HEK293 (cell line): ENCODE results near the gene MAGOH.

ENCODE experiments used
- CTCF ChIA-PET: fragments of 350-600 bp; formaldehyde crosslinking; extraction: SDS; loops from one replicate; lab custom pipeline; 2021; ENCODE audit warnings: antibody characterized with exemption; lab: Yijun Ruan, JAX
- POLR2A ChIA-PET: fragments of 300-600 bp; formaldehyde crosslinking; extraction: SDS; loops from one replicate; lab custom pipeline; 2020; ENCODE audit warnings: antibody characterized with exemption, inconsistent platforms; lab: Yijun Ruan, JAX
- H3K27ac ChIP-seq: fragments of 200-500 bp; sonication (Bioruptor generic); 2 replicates; pipeline ENCODE4 v1.5.1; 2014; ENCODE audit warnings: low read depth, low read length, control low read depth, inconsistent platforms; ENCODE audit errors: extremely low read depth
- H3K36me3 ChIP-seq, 2 experiments: fragments of 200-500 bp in 1 of 2; sonication (Bioruptor generic) in 1 of 2; 1 replicate in 1 of 2; 2 replicates in 1 of 2; pipeline ENCODE4 v1.5.1; 2014 to 2017; ENCODE audit warnings: inconsistent platforms in 2 of 2, low read length in 2 of 2; ENCODE audit not compliant: control insufficient read depth in 2 of 2, insufficient read depth in 1 of 2
- H3K4me1 ChIP-seq: fragments of 200-500 bp; sonication (Bioruptor generic); 2 replicates; pipeline ENCODE4 v1.5.1; 2014; ENCODE audit warnings: mild to moderate bottlenecking, low read length, inconsistent platforms; ENCODE audit not compliant: control insufficient read depth, insufficient read depth
- H3K4me3 ChIP-seq: 2 replicates; pipeline ENCODE4 v1.5.1; 2011; ENCODE audit warnings: low read depth, mild to moderate bottlenecking, control low read depth, low read length, moderate library complexity
- H3K9me3 ChIP-seq: fragments of 200-500 bp; sonication (Bioruptor generic); 2 replicates; pipeline ENCODE4 v1.5.1; 2014; ENCODE audit warnings: low read depth, low read length, inconsistent platforms; ENCODE audit not compliant: control insufficient read depth, insufficient read depth
- GLIS2 ChIP-seq: fragments of 450-650 bp; formaldehyde crosslinking; IDR thresholded peaks from 2 replicates; pipeline ENCODE4 v1.5.1; 2016; ENCODE audit warnings: missing biosample characterization, missing genetic modification characterization
- OSR2 ChIP-seq: fragments of 450-650 bp; formaldehyde crosslinking; IDR thresholded peaks from 2 replicates; pipeline ENCODE4 v1.5.1; 2016; ENCODE audit warnings: missing biosample characterization, missing genetic modification characterization
- SETDB1 ChIP-seq: IDR thresholded peaks from one replicate; pipeline ENCODE4 v1.6.1; 2017; ENCODE audit warnings: mild to moderate bottlenecking, low read length, moderate library complexity, mixed read lengths; ENCODE audit not compliant: insufficient read length
- WT1 ChIP-seq: fragments of 450-650 bp; formaldehyde crosslinking; IDR thresholded peaks from 2 replicates; pipeline ENCODE4 v1.5.1; 2016; ENCODE audit warnings: missing biosample characterization, missing genetic modification characterization
- ZEB2 ChIP-seq: fragments of 450-650 bp; formaldehyde crosslinking; IDR thresholded peaks from 2 replicates; pipeline ENCODE4 v1.5.1; 2016; ENCODE audit warnings: missing biosample characterization, missing genetic modification characterization
- ZIC2 ChIP-seq: fragments of 450-650 bp; formaldehyde crosslinking; IDR thresholded peaks from 2 replicates; pipeline ENCODE4 v1.5.1; 2016; ENCODE audit warnings: missing biosample characterization, missing genetic modification characterization
- ZNF169 ChIP-seq: fragments of 450-650 bp; formaldehyde crosslinking; IDR thresholded peaks from 2 replicates; pipeline ENCODE4 v1.5.1; 2016; ENCODE audit warnings: missing biosample characterization, missing genetic modification characterization
- ZNF223 ChIP-seq: fragments of 450-650 bp; formaldehyde crosslinking; IDR thresholded peaks from 2 replicates; pipeline ENCODE4 v1.5.1; 2016; ENCODE audit warnings: missing biosample characterization, missing genetic modification characterization
- ZNF266 ChIP-seq: fragments of 450-650 bp; formaldehyde crosslinking; IDR thresholded peaks from 2 replicates; pipeline ENCODE4 v1.5.1; 2016; ENCODE audit warnings: missing biosample characterization, missing genetic modification characterization, low read depth
- ZNF350 ChIP-seq: fragments of 450-650 bp; formaldehyde crosslinking; IDR thresholded peaks from 2 replicates; pipeline ENCODE4 v1.5.0; 2017; ENCODE audit warnings: missing biosample characterization, mild to moderate bottlenecking, missing genetic modification characterization
- ZNF600 ChIP-seq: fragments of 450-650 bp; formaldehyde crosslinking; IDR thresholded peaks from 2 replicates; pipeline ENCODE4 v1.5.1; 2016; ENCODE audit warnings: missing biosample characterization, missing genetic modification characterization
- ZNF624 ChIP-seq: fragments of 450-650 bp; formaldehyde crosslinking; IDR thresholded peaks from 2 replicates; pipeline ENCODE4 v1.5.1; 2017; ENCODE audit warnings: missing biosample characterization, missing genetic modification characterization
- TF ChIP-seq, protein P1 (sequence below): fragments of 450-650 bp; formaldehyde crosslinking; IDR thresholded peaks from 2 replicates; pipeline ENCODE4 v1.5.1; 2016; ENCODE audit warnings: missing biosample characterization, missing genetic modification characterization
- TF ChIP-seq, protein P2 (sequence below): fragments of 450-650 bp; formaldehyde crosslinking; IDR thresholded peaks from 2 replicates; pipeline ENCODE4 v1.5.1; 2017; ENCODE audit warnings: missing biosample characterization, missing genetic modification characterization
- TF ChIP-seq, protein P3 (sequence below): fragments of 450-650 bp; formaldehyde crosslinking; optimal IDR thresholded peaks from 2 replicates; pipeline ENCODE3; 2016; ENCODE audit warnings: missing biosample characterization, mild to moderate bottlenecking, missing genetic modification characterization
- TF ChIP-seq, protein P4 (sequence below): fragments of 450-650 bp; formaldehyde crosslinking; IDR thresholded peaks from 2 replicates; pipeline ENCODE4 v1.5.1; 2016; ENCODE audit warnings: missing biosample characterization, missing genetic modification characterization
- TF ChIP-seq, protein P5 (sequence below): fragments of 450-650 bp; formaldehyde crosslinking; IDR thresholded peaks from 2 replicates; pipeline ENCODE4 v1.5.1; 2016; ENCODE audit warnings: missing biosample characterization, missing genetic modification characterization
- TF ChIP-seq, protein P6 (sequence below): fragments of 450-650 bp; formaldehyde crosslinking; IDR thresholded peaks from 2 replicates; pipeline ENCODE4 v1.5.1; 2016; ENCODE audit warnings: missing biosample characterization, missing genetic modification characterization, low read depth

MAGOH gene

DNA sequence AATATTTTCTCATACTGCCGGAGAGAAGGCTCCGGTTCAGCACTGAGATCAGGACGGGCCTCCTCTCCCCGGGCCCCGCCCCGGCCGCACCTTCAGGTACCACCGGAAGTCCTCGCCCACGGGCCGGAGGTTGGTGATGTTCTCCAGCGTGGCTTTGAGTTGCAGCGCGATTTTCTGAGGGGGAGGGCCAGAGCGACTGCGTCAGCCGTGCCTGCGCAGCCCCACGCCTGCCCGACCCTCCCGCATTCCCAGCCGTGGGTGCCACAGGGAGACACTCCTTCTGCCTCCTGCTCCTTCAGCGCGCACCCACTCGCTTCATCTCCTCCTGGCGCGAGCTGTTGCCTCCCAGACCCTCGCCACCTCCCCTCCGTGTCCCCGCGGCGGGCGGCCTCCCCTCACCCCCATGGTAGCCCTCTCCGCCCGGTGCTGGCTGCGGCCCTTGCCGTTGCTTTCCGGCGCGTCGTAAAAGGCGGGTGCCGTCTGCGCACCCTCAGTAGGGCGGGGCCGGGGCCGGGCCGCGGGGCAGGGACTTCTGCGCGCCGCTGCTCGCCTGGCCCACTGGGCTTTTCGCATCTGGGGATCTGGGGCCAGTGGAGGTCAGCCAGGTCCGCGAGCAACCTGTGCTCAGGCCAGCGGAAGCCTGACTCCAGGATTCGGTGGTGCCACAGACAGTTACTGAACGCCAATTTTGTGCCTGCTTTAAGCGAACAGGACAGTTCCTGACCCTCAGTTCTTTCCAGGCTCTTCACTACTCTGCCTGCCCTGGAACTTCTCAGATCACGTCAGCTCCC is 18.0 kb downstream of the MAGOH start, which contains the start of gene CZIB (continued):
- TF ChIP-seq, protein P1, sequence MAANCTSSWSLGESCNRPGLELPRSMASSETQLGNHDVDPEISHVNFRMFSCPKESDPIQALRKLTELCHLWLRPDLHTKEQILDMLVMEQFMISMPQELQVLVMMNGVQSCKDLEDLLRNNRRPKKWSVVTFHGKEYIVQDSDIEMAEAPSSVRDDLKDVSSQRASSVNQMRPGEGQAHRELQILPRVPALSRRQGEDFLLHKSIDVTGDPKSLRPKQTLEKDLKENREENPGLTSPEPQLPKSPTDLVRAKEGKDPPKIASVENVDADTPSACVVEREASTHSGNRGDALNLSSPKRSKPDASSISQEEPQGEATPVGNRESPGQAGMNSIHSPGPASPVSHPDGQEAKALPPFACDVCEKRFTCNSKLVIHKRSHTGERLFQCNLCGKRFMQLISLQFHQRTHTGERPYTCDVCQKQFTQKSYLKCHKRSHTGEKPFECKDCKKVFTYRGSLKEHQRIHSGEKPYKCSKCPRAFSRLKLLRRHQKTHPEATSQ = peak; percentile 99; the same call in 1 of the 2 replicates
- TF ChIP-seq ZNF624 (tag by site-specific recombination) (no peak), GLIS2 (peak; percentile 100), ZNF169 (tag by site-specific recombination) (0 out of 2 replicates have a peak, but pooled peaks have one; percentile 48)

DNA sequence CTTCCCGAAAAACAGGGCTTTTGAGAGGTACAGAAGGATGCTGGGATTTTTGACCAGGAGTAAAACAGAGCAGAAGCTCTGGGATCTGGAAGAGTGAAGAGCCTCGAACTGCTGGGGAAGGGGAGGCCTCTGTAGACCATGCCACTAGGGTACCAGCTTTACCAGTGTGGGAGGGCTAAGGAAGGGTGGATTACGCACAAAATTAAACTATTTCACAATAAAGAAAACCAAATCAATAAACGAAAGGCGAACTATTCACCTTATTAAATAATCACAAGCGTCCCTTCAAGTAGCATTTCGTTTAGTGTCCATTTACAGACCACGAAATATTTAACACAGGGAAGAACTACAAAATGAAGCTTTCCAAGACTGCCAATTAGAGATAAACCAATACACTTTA is 18.6 kb downstream of the MAGOH start:
- ChIA-PET POLR2A (interaction anchor here (0.9 to 1.5 kb wide), 2 partner anchors 11 to 18 kb away, joined by 4 to 6 read pairs; partner anchors contain the start of gene MAGOH), CTCF (interaction anchor here (0.6 kb wide), 1 partner anchor 232 kb away, joined by 3 read pairs; no protein-coding TSS in a partner anchor)
- Histone ChIP-seq H3K9me3 (no peaks in the 10 kb centered on the region), H3K27ac (peak overlapping the region; percentile 74; the same call in 1 of the 2 replicates), H3K36me3 (peaks cover 0 to 42% of the 10 kb centered on the region in 2 experiments), H3K4me1 (no peaks in the 10 kb centered on the region), H3K4me3 (peak overlapping the region; percentile 75)
- TF ChIP-seq ZEB2 (tag by site-specific recombination) = no peak
- TF ChIP-seq, protein P1 = no peak
- TF ChIP-seq, protein P2, sequence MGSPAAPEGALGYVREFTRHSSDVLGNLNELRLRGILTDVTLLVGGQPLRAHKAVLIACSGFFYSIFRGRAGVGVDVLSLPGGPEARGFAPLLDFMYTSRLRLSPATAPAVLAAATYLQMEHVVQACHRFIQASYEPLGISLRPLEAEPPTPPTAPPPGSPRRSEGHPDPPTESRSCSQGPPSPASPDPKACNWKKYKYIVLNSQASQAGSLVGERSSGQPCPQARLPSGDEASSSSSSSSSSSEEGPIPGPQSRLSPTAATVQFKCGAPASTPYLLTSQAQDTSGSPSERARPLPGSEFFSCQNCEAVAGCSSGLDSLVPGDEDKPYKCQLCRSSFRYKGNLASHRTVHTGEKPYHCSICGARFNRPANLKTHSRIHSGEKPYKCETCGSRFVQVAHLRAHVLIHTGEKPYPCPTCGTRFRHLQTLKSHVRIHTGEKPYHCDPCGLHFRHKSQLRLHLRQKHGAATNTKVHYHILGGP (tag by site-specific recombination) = no peak
- TF ChIP-seq ZNF350 (tag by site-specific recombination) = no peak
- TF ChIP-seq, protein P3, sequence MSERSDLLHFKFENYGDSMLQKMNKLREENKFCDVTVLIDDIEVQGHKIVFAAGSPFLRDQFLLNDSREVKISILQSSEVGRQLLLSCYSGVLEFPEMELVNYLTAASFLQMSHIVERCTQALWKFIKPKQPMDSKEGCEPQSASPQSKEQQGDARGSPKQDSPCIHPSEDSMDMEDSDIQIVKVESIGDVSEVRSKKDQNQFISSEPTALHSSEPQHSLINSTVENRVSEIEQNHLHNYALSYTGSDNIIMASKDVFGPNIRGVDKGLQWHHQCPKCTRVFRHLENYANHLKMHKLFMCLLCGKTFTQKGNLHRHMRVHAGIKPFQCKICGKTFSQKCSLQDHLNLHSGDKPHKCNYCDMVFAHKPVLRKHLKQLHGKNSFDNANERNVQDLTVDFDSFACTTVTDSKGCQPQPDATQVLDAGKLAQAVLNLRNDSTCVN (tag by site-specific recombination) = no peak
- TF ChIP-seq ZNF266 (tag by site-specific recombination) = no peak
- TF ChIP-seq, protein P4, sequence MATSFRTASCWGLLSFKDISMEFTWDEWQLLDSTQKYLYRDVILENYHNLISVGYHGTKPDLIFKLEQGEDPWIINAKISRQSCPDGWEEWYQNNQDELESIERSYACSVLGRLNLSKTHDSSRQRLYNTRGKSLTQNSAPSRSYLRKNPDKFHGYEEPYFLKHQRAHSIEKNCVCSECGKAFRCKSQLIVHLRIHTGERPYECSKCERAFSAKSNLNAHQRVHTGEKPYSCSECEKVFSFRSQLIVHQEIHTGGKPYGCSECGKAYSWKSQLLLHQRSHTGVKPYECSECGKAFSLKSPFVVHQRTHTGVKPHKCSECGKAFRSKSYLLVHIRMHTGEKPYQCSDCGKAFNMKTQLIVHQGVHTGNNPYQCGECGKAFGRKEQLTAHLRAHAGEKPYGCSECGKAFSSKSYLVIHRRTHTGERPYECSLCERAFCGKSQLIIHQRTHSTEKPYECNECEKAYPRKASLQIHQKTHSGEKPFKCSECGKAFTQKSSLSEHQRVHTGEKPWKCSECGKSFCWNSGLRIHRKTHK (tag by site-specific recombination) = no peak
- no peak for TF ChIP-seq OSR2 (tag by site-specific recombination)

DNA sequence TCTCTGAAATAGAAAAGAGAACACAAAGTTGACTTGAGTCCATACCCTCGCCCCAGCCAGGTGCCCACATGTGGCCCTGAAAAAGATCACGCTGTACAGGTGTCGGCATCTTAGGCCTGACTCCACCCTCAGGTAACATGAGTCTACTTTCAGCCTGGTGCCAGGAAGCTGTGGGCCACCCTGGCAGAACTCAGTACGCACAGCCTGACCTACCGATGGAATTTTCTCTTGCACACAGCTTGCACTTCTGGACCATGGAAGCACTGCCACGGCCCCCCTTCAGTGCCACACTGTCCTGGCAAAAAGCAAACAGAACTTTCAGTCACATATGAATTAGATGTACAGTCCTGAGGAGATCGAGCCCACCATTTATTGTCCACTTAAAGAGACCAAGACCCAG is 20.1 kb downstream of the MAGOH start:
- Histone ChIP-seq H3K9me3 (no peaks in the 10 kb centered on the region), H3K4me1 (no peaks in the 10 kb centered on the region), H3K36me3 (peaks cover 0 to 57% of the 10 kb centered on the region in 2 experiments), H3K4me3 (no peak overlapping the region), H3K27ac (no peak overlapping the region)
- POLR2A ChIA-PET = no interaction called here
- CTCF ChIA-PET = no interaction called here
- TF ChIP-seq, protein P5, sequence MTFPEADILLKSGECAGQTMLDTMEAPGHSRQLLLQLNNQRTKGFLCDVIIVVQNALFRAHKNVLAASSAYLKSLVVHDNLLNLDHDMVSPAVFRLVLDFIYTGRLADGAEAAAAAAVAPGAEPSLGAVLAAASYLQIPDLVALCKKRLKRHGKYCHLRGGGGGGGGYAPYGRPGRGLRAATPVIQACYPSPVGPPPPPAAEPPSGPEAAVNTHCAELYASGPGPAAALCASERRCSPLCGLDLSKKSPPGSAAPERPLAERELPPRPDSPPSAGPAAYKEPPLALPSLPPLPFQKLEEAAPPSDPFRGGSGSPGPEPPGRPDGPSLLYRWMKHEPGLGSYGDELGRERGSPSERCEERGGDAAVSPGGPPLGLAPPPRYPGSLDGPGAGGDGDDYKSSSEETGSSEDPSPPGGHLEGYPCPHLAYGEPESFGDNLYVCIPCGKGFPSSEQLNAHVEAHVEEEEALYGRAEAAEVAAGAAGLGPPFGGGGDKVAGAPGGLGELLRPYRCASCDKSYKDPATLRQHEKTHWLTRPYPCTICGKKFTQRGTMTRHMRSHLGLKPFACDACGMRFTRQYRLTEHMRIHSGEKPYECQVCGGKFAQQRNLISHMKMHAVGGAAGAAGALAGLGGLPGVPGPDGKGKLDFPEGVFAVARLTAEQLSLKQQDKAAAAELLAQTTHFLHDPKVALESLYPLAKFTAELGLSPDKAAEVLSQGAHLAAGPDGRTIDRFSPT = no peak
- no peak for TF ChIP-seq WT1 (tag by site-specific recombination)
- TF ChIP-seq ZNF223 (tag by site-specific recombination) = no peak
- TF ChIP-seq ZIC2 (tag by site-specific recombination) = no peak
- TF ChIP-seq, protein P6, sequence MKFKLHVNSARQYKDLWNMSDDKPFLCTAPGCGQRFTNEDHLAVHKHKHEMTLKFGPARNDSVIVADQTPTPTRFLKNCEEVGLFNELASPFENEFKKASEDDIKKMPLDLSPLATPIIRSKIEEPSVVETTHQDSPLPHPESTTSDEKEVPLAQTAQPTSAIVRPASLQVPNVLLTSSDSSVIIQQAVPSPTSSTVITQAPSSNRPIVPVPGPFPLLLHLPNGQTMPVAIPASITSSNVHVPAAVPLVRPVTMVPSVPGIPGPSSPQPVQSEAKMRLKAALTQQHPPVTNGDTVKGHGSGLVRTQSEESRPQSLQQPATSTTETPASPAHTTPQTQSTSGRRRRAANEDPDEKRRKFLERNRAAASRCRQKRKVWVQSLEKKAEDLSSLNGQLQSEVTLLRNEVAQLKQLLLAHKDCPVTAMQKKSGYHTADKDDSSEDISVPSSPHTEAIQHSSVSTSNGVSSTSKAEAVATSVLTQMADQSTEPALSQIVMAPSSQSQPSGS = no peak
- no peak for TF ChIP-seq ZNF600 (tag by site-specific recombination)
- TF ChIP-seq SETDB1 = no peak
